Large intestine (tissue), 3 donors: ENCODE measurements around the gene KCNH2. TPM values are rescaled to one million over a fixed set of nuclear protein-coding genes. Genes with fewer than 3 reads are reported as not detected.

Source experiments
- DNase-seq, 2 donors: peaks; one replicate each; pipeline versions ENCODE4 v3.0.0 to v3.0.0-alpha.2; 2013
- H3K27ac ChIP-seq: one replicate; pipeline ENCODE4 v1.5.1; 2013; ENCODE audit warnings: low read length
- H3K27me3 ChIP-seq: 2 replicates; pipeline ENCODE4 v1.6.1; 2013; ENCODE audit warnings: low read length; ENCODE audit not compliant: control insufficient read depth, insufficient read depth
- H3K36me3 ChIP-seq: 2 replicates; pipeline ENCODE4 v1.6.1; 2013; ENCODE audit warnings: low read length; ENCODE audit not compliant: control insufficient read depth, insufficient read depth
- H3K4me1 ChIP-seq: one replicate; pipeline ENCODE4 v1.6.1; 2013; ENCODE audit warnings: low read length; ENCODE audit not compliant: control insufficient read depth, insufficient read depth
- H3K4me3 ChIP-seq: one replicate; pipeline ENCODE4 v1.5.1; 2013; ENCODE audit warnings: low read length
- H3K9me3 ChIP-seq: one replicate; pipeline ENCODE4 v1.6.1; 2013; ENCODE audit warnings: mild to moderate bottlenecking, low read depth, low read length, moderate library complexity; ENCODE audit not compliant: control insufficient read depth
- WGBS: methylation state at CpG from one replicate; pipeline ENCODE4 v1.1.5; 2013; ENCODE audit warnings: low lambda C conversion rate; ENCODE audit not compliant: insufficient coverage; 5-methylcytosine and 5-hydroxymethylcytosine counted together
- polyA plus RNA-seq: library from polyadenylated mRNA; unstranded; fragments of 120-200 nt; gene quantifications from one replicate; pipeline ENCODE4 v1.2.1, GENCODE V29; 2013

KCNH2 gene
- polyA plus RNA-seq, 1 donor = 8.1 TPM

DNA sequence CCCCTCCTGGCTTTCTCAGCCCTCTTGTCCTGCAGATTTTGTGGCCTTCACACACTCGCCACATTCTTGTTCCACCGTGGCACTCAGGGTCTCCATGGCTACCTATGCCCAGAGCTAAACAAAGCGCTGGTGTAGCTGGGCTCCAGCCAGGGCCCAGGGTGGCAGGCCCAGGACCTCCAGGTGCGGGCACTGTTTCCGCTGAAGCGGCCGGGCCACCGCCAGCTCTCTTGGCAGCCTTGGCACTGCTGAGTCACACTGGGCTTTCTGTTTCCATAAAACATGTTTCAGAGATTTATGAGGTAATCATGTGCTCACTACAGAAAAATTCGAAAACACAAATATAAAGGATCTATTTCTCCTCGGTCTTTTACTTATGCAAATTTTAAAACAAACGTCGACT, 74.5 kb downstream of the KCNH2 start:
- no peak overlapping the region for H3K4me3 ChIP-seq
- no peak overlapping the region for H3K27ac ChIP-seq
- H3K4me1 ChIP-seq = peaks cover 40% of the 10 kb centered on the region
- no peaks in the 10 kb centered on the region for H3K27me3 ChIP-seq
- no peaks in the 10 kb centered on the region for H3K36me3 ChIP-seq
- DNase-seq = no peak
- no peaks in the 10 kb centered on the region for H3K9me3 ChIP-seq
- WGBS = 77% methylated on average over 4 of the region's 12 CpGs

DNA sequence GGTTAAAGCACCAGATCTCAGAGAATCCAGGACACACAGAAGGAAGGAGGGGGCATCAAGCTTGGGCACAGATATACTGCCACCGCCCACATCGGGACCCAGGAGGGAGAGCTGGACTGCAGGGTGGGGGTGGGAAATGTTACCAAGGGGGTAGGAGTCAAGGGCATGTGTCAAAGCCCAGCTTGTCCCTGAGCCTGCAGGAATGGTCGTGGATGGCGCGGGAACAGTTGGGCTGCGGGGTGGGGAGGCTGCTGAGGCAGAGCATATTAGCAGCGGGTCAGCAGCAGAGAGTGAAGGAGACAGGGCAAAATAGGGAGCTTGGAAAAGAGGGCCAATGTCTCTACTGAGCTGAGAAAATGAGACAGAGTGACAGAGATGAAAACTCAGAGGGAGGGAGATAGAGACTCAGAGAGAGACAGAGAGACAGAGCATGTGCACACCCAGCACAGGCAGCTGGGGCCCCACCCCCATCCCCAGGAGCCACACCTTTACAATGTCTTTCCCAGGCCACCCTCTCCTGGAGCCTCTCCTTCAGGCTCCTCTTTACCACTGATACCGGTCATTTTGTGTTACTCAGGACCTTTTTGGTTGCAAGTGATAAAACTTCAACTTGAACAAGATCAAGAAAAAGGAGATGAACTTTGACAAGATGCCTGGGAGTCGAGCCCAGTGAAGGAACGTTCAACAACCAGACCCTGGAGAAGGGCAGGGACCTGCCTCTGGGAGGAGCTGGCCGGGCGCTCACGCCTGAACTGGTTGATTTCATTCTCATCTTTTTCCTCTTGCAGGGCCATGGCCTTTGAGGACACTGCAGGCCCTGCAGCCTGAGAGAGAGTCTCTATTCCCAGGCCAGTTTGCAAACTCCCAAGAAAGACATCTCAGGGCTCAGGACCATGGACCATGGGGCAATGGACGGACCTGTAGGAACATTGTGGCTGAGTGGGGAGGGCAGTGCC, 75.8 kb downstream of the KCNH2 start:
- Histone ChIP-seq H3K9me3 (no peaks in the 10 kb centered on the region), H3K4me3 (no peak overlapping the region), H3K36me3 (no peaks in the 10 kb centered on the region), H3K4me1 (peaks cover 41% of the 10 kb centered on the region), H3K27ac (peak overlapping the region; percentile 80), H3K27me3 (peaks cover 9% of the 10 kb centered on the region)
- DNase-seq = peak in 1 of 2 donors; percentile 70
- WGBS = no CpG with 5 or more reads among the region's 14 CpGs

DNA sequence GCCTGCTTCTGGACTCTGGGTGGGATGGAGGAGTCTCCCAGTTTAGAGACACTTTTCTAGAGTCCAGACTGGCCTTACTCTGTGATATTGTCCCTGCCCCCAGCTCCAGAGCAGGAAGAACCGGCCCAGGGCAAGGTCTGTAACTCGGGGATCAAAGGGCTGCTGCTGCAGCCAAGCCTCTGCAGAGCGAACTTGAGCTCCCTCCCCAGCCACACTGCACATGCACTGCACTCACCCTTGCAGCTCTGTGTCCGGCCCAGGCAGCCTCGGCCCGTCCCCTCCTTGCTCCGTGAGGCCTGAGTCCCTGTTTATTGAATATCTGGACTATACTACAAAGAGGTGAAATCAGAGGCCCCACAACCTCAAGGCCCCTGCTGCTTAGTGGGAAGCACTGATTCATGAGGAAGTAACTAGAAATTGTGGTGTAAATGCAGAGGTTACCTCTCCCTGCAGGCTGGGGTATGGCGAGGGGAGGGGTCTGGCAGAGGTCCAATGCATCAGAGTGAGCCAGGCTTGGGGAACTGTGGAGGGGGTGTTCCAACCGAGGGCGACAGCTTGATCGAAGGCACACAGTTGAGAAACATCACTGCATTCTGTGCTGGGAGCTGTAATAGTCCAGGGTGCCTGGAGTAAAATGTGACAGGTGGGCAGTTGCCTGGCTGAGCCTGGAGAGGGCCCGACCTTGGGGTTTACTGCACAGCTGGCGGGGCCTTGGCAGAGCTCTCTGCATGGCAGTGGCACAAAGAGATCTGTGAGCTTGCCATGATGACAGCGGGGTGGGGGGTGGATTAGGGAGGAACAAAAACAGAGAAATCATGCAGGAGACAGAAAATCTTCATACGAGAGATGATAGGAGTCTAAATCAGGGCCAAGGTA, 76.7 kb downstream of the KCNH2 start:
- H3K9me3 ChIP-seq = no peaks in the 10 kb centered on the region
- peak; percentile 66 to 90 for DNase-seq
- no peaks in the 10 kb centered on the region for H3K36me3 ChIP-seq
- peaks cover 13% of the 10 kb centered on the region for H3K27me3 ChIP-seq
- no peak overlapping the region for H3K4me3 ChIP-seq
- peak overlapping the region; percentile 80 for H3K27ac ChIP-seq
- WGBS = 60% methylated on average over 1 of the region's 15 CpGs
- peaks cover 41% of the 10 kb centered on the region for H3K4me1 ChIP-seq

DNA sequence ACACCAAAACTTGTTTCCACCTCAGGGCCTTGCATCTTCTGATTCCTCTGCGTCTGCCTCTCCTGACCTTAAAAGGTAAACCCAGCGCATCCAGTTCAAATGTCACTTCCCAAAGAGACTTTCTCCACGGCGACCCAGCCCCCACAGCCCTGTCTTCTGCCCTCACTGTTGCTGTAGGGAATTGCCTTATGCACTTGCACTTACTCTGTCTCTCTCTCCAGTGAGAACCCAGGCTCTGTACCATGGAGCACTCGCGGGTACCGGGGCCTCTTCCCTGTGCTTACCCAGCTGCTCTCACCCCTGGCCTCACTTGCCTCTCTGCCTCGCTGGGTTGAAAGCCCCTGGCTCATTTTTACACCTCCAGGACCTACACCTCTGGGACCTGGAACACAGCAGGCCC, 77.4 kb downstream of the KCNH2 start:
- no peak overlapping the region for H3K4me3 ChIP-seq
- peaks cover 41% of the 10 kb centered on the region for H3K4me1 ChIP-seq
- peaks cover 13% of the 10 kb centered on the region for H3K27me3 ChIP-seq
- no peak for DNase-seq
- no CpG with 5 or more reads among the region's 8 CpGs for WGBS
- no peaks in the 10 kb centered on the region for H3K9me3 ChIP-seq
- H3K36me3 ChIP-seq = no peaks in the 10 kb centered on the region
- H3K27ac ChIP-seq = peak overlapping the region; percentile 80

DNA sequence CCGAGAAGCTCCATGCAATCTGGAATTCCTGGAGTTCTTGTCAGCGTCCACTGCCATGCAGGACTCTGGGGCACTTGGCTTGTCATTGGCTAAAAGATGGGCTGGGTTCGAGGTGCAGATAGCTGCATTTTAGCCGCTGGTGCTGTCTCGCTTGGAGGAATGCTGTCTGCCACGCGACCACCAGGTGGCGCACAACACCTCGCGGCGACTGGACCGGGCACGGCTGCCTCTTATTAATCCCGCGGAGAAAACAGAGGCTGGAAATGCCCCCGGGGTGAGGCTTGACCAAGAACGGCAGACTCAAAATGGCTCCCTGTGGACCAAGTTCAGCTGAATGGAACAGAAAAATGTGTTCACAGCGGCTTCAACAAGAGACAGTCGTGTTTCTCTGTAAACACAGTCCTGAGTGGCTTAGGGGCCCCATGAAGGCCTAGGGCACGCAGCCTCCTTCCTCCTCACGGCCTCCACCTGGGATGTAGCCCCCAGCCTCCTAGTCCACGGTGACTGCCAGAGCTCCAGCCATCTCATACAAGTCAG, 79.6 kb downstream of the KCNH2 start:
- Histone ChIP-seq H3K36me3 (no peaks in the 10 kb centered on the region), H3K9me3 (peaks cover 2% of the 10 kb centered on the region), H3K27ac (no peak overlapping the region), H3K4me3 (no peak overlapping the region), H3K4me1 (peaks cover 41% of the 10 kb centered on the region), H3K27me3 (peaks cover 13% of the 10 kb centered on the region)
- no CpG with 5 or more reads among the region's 22 CpGs for WGBS
- peak; percentile 59 to 66 for DNase-seq

DNA sequence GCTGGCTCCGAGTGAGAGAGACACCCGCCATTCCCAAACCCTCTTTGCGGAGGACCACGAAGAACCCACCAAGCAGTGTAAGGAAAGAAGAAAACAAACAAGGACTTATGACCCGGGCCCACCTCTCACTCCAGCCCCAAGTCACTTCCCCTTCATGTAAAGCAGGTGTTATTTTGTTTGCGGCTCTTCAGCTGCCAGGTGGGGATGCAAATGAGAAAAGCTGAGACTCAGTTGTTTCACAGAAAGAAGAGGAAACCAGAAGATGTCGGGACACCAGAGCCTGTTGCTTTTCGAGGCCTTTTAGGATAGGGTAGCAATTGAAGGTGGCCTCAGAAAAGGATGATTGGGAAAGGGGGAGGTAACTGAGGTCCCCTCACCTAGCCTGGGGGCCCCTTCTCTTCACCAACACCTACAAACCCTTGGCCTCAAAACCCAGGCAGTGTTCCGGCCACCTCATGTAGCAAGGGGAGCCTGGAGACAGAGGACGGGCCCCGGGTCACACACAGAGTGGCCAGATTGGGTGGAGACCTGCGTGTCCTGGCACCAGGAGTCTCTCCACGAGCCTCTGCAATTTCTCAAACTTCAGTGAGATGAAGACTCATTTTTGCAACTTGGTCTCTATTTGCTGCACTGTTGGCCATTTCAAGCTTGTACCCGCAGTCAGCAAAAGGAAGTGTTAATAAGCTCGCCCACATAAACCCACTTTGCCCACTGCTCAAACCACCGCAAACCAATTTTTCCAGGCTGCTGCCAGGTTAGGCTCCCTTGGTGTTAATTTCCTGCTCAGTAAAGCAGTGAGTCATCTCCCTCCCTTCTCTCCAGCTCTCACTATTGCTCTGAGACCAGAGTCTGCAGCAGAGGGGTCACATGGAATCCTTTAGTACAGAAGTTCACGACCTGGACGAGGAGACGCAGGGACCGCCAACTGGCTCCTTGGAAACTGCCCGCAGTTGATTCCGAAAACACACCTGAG, 80.3 kb downstream of the KCNH2 start:
- H3K27ac ChIP-seq = no peak overlapping the region

DNA sequence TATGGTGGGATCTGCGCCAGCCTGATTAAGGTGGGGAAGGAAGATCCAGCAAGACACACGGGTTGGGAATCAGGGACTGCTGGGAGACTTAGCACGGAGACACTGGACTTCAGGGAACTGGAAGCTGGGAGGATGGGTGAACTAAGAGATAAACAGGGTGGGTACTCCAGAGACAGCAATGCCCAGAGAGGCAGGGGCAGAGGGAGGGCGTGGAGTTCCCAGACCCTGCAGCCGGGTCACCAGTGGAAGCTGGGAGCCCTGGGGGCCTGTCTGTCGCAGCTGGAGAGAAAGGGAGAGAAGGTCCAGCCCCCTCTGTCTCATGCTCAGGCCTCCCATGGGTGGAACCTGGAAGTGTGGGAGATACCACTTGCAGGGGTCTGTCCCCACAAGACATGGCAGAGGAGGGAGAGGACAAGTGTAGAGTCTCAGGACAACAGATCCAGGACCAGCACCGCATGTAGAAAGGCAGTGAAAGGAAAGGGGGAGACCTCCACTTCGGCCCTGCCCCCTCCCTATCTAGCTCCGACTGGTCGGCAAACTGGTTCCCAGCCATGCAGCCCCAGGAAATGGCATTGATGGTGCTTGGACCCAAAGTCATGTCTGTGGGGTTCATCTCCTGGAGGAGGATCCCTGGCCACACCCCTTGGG, 81.4 kb downstream of the KCNH2 start:
- H3K36me3 ChIP-seq = no peaks in the 10 kb centered on the region
- peaks cover 28% of the 10 kb centered on the region for H3K4me1 ChIP-seq
- 76% methylated on average over 3 of the region's 10 CpGs for WGBS
- H3K27me3 ChIP-seq = peaks cover 13% of the 10 kb centered on the region
- peaks cover 5% of the 10 kb centered on the region for H3K9me3 ChIP-seq
- no peak for DNase-seq
- no peak overlapping the region for H3K4me3 ChIP-seq
- no peak overlapping the region for H3K27ac ChIP-seq

More for the DNA sequence above, 80.3 kb downstream of the KCNH2 start:
- H3K36me3 ChIP-seq = no peaks in the 10 kb centered on the region
- H3K27me3 ChIP-seq = peaks cover 13% of the 10 kb centered on the region
- peaks cover 5% of the 10 kb centered on the region for H3K9me3 ChIP-seq
- peaks cover 39% of the 10 kb centered on the region for H3K4me1 ChIP-seq
- no peak overlapping the region for H3K4me3 ChIP-seq
- 43% methylated on average over 2 of the region's 22 CpGs for WGBS
- peak in 1 of 2 donors; percentile 15 for DNase-seq

DNA sequence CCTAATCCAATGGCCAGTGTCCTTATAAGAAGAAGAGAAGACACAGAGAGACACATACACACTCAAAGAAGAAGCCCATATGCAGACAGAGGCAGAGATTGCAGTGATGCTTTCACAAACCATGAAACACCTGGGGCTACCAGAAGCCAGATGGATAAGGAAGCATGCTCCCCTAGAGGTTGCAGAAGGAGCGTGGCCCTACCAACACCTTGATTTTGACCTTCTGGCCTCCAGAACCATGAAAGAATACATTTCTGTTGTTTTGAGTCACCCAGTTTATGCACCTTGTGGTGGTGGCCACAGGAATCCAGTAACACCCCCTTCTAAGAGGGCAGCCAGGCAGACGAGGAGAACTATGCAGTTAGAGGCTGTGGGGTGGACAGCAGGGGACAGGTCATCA, 82.3 kb downstream of the KCNH2 start:
- no CpG with 5 or more reads among the region's 2 CpGs for WGBS
- H3K36me3 ChIP-seq = no peaks in the 10 kb centered on the region
- H3K4me1 ChIP-seq = peaks cover 19% of the 10 kb centered on the region
- peaks cover 13% of the 10 kb centered on the region for H3K27me3 ChIP-seq
- peaks cover 5% of the 10 kb centered on the region for H3K9me3 ChIP-seq
- H3K27ac ChIP-seq = no peak overlapping the region
- no peak for DNase-seq
- no peak overlapping the region for H3K4me3 ChIP-seq
